HG03103 (cell line): ENCODE data around the gene BIK.
A peak's percentile ranks its signal among the peaks of the same experiment; 100 is the strongest.
"Not testable (repeated sequence)": the region's sequence is repeated elsewhere in the genome, so short reads cannot be mapped to it uniquely, and the experiment has no call there.

Experiments used
- ATAC-seq: cut with Tn5 transposase; IDR thresholded peaks from one replicate; pipeline ENCODE4 v1.9.1; 2021; ENCODE audit warnings: low read depth; ENCODE audit not compliant: unreplicated experiment

BIK gene

DNA sequence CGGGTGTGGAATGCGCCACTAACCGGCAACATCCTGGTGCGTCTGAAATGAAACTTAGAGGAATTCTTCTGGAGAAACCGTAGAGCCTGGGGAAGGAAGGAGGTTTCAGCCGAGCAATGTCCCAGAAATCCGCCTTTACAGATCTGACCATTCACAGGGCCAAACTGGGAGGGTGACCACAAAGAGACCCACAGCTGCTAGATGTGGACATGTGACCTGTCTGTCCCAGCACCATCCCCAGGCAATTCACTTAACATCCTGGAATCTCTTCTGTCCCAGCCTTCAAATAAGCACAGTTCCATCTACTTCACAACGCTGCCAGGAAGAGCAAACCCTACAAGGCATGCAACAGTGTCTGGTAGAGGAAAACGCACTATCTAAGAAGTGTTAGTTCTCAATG, 22.9 kb downstream of the BIK start:
- no peak for ATAC-seq

GRCh38 chr22:43134553-43134952, 24.0 kb downstream of the BIK start:
- no peak for ATAC-seq

DNA sequence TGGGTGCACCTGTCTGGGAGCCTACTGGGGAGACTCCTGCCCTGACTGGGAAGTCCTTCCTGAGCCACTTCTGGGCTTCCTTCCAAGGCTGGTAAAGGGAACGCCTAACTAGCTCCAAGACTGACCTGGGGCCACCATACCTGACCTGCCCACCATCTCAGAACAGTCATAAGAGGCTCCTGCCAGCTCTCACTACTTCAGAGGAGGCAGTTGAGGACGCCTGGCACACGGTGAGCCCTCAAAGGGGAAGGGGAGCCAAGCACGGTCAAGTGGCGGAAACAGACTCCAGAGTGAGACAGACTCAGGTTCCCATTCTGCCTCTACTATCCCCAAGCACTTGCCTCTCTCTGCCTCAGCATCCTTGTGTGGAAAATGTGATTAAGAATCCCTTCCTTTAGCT, 25.0 kb downstream of the BIK start:
- no peak for ATAC-seq

DNA sequence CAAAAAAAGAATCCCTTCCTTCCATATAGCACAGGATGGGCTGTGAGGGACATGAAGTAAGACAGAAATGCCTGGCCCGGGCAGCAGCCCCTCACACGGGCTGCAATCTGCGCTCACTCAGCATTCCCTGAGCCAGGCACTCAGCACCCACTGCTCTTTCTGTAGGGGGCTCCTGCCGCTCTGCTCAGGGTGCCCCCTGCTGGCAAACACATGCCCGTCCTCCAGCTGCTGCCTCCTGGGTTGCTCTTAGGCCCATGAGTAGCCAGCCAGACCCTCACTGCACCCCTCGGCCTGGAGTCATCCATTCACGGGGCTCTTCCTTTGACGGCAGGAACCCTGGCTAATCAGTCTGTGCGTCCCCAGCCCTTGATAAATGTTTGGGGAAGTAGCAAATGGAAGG, 25.7 kb downstream of the BIK start:
- no peak for ATAC-seq

- ATAC-seq: no peak
Measured at GRCh38 chr22:43136801-43137200, 26.3 kb downstream of the BIK start.

- ATAC-seq: peak; percentile 69
Measured at GRCh38 chr22:43142880-43143562, 32.5 kb downstream of the BIK start, which contains the start of gene MCAT. MCAT (minus strand) TSS chr22:43143398; CDS start chr22:43143348, 50 bp downstream.

GRCh38 chr22:43144949-43145348, 34.4 kb downstream of the BIK start:
- no peak for ATAC-seq

DNA sequence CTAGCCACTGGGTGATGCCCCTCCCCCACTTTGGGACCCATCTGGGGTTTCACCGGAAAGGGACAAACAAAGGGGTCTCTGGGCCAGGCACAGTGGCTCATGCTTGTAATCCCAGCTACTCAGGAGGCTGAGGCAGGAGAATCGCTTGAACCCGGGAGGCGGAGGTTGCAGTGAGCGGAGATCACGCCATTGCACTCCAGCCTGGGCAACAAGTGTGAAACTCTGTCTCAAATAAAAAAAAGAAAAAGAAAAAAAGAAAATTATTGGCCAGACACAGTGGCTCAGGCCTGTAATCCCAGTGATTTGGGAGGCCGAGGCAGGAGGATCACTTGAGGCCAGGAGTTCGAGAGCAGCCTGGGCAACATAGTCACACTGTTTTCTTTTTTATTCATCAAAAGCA, 34.8 kb downstream of the BIK start:
- ATAC-seq: not testable (repeated sequence)

GRCh38 chr22:43146332-43146731, 35.8 kb downstream of the BIK start:
- ATAC-seq: not testable (repeated sequence)

DNA sequence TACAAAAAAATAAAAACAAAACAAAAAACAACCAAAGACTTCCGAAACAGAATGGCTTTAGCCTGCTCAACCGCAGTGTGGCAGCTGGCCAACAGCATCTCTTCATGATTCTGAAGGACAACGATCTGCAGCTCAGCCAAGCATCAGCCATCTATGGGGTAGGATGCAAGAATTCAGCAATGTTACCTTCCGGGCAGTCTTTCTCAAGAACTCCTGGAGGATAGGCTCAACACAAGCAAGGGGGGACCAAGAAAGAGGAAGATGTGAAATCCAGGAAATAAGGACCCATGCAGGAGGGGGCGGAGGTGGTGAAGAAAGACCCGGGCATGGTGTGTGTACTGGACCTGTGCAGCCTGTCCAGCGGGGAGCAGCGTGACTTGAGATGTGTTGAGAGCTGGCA, 37.3 kb downstream of the BIK start:
- ATAC-seq: no peak

- ATAC-seq: no peak
Measured at GRCh38 chr22:43148581-43148980, 38.0 kb downstream of the BIK start.

DNA sequence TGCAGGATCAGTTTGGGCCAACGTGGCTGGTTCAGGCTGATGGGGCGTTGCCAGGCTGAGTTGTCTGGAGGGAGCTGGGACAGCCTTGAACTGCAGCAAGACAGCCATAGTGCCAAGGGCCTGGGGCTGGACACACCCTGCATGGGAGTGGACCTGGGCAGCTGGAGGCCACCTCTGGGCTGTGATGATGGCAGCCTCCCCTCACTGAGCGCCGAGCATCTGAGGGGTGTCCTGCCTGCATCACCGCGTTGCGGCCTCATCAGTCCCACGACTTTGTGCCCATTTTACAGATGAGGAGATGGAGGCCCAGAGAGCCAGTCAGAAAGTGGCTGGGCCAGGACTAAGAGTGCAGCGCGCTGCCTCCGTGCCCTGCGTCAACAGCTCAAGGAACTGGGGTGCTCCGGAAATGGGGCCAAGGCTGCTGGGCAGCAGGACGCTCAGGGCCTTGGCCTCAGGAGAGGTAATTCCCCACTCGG, 40.2 kb downstream of the BIK start:
- ATAC-seq: no peak

- no peak for ATAC-seq
Measured at GRCh38 chr22:43151251-43152002, 40.9 kb downstream of the BIK start, which contains the start of gene TSPO. TSPO (plus strand) TSS chr22:43151559; CDS start chr22:43159239, 7,680 bp downstream.

GRCh38 chr22:43152003-43152356, 41.4 kb downstream of the BIK start:
- no peak for ATAC-seq

- no peak for ATAC-seq
Measured at GRCh38 chr22:43152357-43153071, 42.0 kb downstream of the BIK start.

DNA sequence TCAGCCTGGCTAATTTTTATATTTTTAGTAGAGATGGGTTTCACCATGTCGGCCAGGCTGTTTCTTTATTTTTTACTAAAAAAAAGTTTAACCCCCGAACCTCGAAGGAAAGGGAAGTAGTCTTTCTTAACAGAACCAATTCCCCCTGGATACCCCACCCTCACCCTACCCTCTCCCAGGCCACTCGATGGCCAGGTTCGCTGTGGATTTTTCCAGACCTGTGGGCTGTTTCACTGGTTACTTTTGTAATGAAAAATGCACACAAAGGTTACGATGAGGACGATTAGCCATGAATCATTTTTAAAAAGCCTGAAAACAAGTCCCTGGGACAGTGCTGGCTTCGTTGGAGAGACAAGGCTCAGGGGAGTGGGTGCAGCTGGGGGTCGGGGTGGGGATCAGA, 43.3 kb downstream of the BIK start:
- no peak for ATAC-seq

DNA sequence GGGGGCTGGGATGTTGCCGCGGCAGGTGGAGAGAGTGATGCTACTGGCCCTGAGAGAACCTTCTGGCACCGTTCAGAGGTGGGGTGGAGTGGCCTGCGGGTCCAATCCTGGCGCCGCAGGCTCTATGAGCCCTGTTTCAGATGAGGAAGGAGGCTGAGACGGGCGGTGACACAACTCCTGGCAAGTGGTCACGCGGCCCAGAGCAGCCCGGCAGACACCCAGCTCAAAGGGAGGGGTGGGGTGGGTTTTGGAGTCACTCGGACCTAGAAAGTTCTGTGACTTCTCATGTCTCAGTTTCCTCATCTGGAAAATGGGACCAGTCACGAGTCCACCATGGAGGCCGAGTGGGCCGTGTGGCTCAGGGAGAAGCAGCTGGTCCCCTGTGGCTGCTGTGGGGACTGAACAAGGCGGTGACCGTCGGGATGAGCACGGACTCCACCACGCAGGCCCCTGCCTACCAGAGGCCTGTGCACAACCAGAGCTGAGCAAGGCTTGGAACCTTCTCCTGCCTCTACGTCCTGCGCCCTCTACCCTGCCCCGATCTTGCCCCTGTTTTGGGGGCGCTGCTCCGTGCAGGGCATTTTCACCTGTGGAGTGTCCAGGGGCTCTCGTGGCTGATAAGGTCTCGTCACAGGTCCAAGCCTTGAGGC, 44.5 kb downstream of the BIK start:
- no peak for ATAC-seq

DNA sequence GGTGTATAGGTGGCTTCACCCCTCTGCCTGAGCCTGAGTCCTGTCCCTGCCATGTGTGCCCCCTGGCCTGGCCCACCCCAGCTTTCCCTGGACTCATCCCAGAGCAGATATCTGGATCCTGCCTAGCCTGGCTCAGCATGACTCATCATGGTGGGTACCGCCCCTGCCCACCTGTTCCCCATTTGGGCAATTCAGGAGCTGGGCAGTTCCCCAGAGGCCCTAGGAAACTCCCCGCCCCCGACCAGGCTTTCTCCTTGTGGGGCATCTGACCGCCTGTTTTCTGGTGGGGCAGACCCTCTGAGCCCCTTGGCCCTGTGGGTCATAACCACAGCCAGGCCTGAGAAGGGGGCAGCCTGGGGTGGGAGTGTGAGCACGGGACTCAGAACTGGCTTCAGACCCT, 45.2 kb downstream of the BIK start:
- no peak for ATAC-seq

DNA sequence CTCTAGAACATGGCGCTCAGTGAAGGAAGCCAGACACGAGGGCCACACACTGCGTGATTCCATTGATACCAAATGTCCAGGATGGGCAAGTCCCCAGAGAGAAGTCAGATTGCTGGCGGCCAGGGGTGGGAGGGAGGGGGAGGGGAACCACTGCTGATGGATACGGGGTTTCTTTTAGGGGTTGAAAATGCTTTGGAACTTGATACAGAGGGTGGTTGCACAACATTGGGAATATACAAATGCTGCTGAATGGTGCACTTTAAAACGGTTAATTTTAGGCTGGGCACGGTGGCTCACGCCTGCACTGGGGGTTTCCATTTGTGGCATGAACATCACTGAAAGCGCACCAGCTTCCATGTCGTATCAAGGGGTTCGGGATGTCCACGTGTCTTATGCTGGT, 45.9 kb downstream of the BIK start:
- no peak for ATAC-seq

GRCh38 chr22:43157874-43158546, 47.5 kb downstream of the BIK start:
- ATAC-seq: no peak
